ENCODE data around the gene MAP4.
"Not testable (repeated sequence)": the region's sequence is repeated elsewhere in the genome, so short reads cannot be mapped to it uniquely, and the experiment has no call there.

Gene MAP4

DNA sequence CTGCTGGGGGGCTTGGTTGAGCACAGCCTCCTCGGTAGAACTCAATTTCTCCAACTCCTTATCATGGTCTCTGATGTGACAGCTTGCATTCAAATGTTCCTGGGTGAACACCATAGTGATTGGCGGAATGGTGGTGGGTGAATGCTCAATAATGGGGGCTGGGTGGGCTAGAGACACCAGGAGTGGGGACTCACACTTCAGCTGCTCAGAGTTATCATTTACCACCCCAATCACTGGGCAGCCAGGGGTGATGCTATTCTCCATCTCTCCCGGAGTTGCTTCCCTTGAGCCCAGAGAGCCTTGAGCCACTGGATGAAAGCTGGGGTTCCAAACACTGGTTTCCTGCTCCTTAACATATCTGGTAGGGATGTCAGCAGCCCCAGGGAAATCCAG lies 124.6 kb downstream of the MAP4 start:
- peaks cover 9 to 30% of the 10 kb centered on the region in 2 donors for H3K4me1 ChIP-seq (ENCODE audit: control insufficient read depth in 1 of 2, insufficient read depth in 2 of 2, low read length in 2 of 2)

DNA sequence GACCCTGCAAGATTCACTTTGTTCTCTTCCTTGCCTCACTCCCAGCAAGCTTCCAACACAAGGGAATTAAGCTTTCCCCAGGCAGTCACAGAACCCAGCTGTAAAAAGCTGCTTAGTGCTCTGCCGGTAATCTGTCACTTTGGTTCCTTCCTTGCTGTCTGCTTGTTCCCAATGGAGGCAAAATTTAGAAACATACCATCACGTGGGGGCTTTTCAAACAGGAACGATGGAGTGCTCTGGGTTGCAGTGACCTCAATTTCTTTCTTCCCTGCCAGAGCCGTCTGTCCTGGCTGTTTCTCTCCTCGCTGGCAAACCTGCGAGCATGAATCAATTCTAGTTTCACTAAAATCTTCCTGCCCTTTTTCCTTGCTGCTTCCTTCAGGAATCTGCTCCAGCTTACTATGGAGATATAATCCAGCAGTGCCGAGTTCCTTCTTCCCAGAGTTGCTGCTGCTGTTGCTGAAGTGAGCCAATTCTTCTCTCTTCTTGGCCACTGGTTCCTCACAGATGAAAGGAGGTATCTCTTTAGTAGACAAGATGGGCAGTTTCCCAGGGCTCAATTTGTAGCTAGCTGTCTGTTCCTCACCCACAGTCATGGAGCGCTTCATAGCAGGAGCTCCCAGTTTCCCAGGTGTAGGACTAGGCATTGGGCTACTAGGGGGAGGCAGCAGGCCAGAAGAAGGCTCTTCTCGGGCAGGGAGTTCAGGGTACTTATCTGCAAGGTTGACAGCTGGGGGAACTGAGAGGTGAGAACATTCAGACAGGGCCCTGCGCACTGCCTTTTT lies 125.2 kb downstream of the MAP4 start:
- Histone ChIP-seq H3K9me3 (ENCODE audit: control insufficient read depth in 1 of 2, low read length in 2 of 2) (no peaks in the 10 kb centered on the region), H3K36me3 (ENCODE audit: control insufficient read depth in 1 of 2, insufficient read depth in 2 of 2, low read length in 2 of 2) (peaks cover 7 to 9% of the 10 kb centered on the region in 2 donors), H3K27ac (ENCODE audit: low read length) (peak overlapping the region; percentile 58), H3K27me3 (ENCODE audit: low read depth, low read length) (no peaks in the 10 kb centered on the region), H3K4me3 (ENCODE audit: low read depth in 1 of 2, low read length in 2 of 2) (no peak overlapping the region), H3K4me1 (ENCODE audit: control insufficient read depth in 1 of 2, insufficient read depth in 2 of 2, low read length in 2 of 2) (peaks cover 9 to 33% of the 10 kb centered on the region in 2 donors)

More for the DNA sequence above, 124.6 kb downstream of the MAP4 start:
- no peak overlapping the region for H3K27ac ChIP-seq (ENCODE audit: low read length)
- no peaks in the 10 kb centered on the region for H3K9me3 ChIP-seq (ENCODE audit: control insufficient read depth in 1 of 2, low read length in 2 of 2)
- H3K4me3 ChIP-seq (ENCODE audit: low read depth in 1 of 2, low read length in 2 of 2), result no peak overlapping the region
- H3K27me3 ChIP-seq (ENCODE audit: low read depth, low read length), result no peaks in the 10 kb centered on the region
- peaks cover 5 to 9% of the 10 kb centered on the region in 2 donors for H3K36me3 ChIP-seq (ENCODE audit: control insufficient read depth in 1 of 2, insufficient read depth in 2 of 2, low read length in 2 of 2)

DNA sequence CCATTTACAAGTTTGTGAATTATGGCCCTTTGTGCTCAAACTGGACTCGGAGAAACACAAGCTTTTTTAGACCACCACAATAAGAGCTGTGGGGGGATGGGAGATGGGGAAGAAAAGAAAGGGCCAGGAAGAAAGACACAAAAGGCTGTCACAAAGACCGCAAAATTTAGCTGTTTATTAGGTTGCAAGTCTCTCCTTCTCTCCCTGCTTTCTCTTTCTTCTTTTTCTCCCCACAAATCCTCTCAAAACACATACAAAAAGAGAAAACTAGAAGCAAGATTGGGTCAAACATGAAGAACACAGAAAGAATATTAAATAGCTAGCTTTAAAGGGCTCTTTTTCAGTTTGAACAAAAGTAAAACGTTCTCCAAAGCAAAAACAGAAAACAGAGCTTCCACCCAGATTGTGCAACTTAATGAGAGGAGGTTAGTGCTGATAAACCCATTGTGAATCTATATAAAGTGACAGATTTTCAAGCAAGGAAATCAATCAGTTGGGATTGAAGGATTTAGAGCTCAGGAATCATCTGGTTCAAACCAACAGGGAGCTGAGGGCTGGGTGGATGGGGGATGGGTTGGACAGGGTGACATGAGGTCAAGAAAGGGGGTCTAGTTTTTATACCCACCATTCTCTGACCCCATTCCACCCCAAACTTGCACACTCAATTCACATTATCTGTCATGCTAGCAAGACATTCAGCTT lies 125.9 kb downstream of the MAP4 start:
- Histone ChIP-seq H3K27me3 (ENCODE audit: low read depth, low read length) (no peaks in the 10 kb centered on the region), H3K27ac (ENCODE audit: low read length) (peak overlapping the region; percentile 58), H3K36me3 (ENCODE audit: control insufficient read depth in 1 of 2, insufficient read depth in 2 of 2, low read length in 2 of 2) (peaks cover 8 to 11% of the 10 kb centered on the region in 2 donors), H3K9me3 (ENCODE audit: control insufficient read depth in 1 of 2, low read length in 2 of 2) (no peaks in the 10 kb centered on the region), H3K4me3 (ENCODE audit: low read depth in 1 of 2, low read length in 2 of 2) (no peak overlapping the region), H3K4me1 (ENCODE audit: control insufficient read depth in 1 of 2, insufficient read depth in 2 of 2, low read length in 2 of 2) (peaks cover 9 to 35% of the 10 kb centered on the region in 2 donors)

DNA sequence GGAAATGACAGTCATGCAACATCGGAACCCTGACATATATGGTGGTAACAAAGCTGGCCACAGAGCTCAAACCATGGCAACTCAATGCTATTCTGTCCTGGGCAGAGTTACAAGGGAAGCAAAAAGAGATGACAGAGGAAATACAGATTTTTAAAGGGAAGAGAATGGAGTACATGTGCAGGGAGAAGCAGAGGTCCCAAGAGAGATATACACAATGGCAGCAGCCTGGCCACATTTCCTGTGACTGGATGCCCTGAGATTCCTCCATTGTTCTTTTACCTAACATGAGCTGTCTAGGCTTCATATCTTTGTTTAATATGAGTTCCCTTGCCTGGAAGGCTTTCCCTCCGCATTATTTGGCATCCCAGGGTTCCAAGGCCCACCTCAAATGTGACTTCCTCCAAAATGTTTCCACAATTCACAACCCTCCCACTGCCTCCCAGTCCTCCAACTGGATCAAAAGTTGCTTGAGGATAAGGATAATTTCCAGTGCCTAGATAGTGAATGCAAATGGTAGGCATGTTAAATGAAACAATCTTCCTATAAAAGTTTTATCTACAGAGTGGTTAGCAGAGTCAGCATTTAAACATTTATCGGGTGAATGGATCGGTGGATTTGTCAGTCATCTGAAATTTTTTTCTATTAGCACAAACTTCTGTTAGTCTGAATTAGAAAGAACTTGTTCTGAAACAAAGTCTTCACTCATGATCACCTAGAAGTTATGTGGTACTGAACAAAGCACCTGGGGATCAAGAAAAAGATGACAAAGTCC lies 127.0 kb downstream of the MAP4 start:
- peaks cover 18% of the 10 kb centered on the region in 2 donors for H3K36me3 ChIP-seq (ENCODE audit: control insufficient read depth in 1 of 2, insufficient read depth in 2 of 2, low read length in 2 of 2)
- peaks cover 9 to 35% of the 10 kb centered on the region in 2 donors for H3K4me1 ChIP-seq (ENCODE audit: control insufficient read depth in 1 of 2, insufficient read depth in 2 of 2, low read length in 2 of 2)
- no peaks in the 10 kb centered on the region for H3K27me3 ChIP-seq (ENCODE audit: low read depth, low read length)
- H3K4me3 ChIP-seq (ENCODE audit: low read depth in 1 of 2, low read length in 2 of 2), result no peak overlapping the region
- H3K9me3 ChIP-seq (ENCODE audit: control insufficient read depth in 1 of 2, low read length in 2 of 2), result no peaks in the 10 kb centered on the region
- H3K27ac ChIP-seq (ENCODE audit: low read length), result no peak overlapping the region

DNA sequence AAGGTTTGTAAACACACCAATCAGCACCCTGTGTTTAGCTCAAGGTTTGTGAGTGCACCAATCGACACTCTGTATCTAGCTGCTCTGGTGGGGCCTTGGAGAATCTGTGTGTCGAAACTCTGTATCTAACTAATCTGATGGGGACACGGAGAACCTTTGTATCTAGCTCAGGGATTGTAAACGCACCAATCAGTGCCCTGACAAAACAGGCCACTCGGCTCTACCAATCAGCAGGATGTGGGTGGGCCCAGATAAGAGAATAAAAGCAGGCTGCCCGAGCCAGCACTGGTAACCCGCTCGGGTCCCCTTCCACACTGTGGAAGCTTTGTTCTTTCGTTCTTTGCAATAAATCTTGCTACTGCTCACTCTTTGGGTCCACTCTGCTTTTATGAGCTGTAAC lies 128.2 kb downstream of the MAP4 start:
- H3K27ac ChIP-seq (ENCODE audit: low read length); H3K4me3 ChIP-seq (ENCODE audit: low read depth in 1 of 2, low read length in 2 of 2); H3K9me3 ChIP-seq (ENCODE audit: control insufficient read depth in 1 of 2, low read length in 2 of 2); H3K27me3 ChIP-seq (ENCODE audit: low read depth, low read length): not testable (repeated sequence)
- peaks cover 9 to 35% of the 10 kb centered on the region in 2 donors for H3K4me1 ChIP-seq (ENCODE audit: control insufficient read depth in 1 of 2, insufficient read depth in 2 of 2, low read length in 2 of 2)
- peaks cover 18% of the 10 kb centered on the region in 2 donors for H3K36me3 ChIP-seq (ENCODE audit: control insufficient read depth in 1 of 2, insufficient read depth in 2 of 2, low read length in 2 of 2)

DNA sequence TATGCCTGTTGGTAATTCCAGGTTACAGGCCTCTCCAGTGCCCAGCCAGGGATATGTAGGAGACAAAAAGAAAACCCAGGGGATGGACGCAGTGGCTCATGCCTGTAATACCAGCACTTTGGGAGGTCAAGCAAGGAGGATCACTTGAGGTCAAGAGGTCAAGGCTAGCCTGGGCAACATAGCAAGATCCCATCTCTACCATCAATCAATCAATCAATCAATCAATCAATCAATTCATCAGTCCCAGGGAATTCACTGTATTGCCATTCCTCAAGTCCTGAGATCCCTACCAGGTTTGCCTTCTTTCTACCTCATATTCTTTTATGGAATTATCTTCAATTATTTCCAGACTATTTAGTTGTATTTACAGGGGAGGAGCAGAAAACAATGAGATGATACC lies 131.0 kb downstream of the MAP4 start:
- Histone ChIP-seq H3K4me3 (ENCODE audit: low read depth in 1 of 2, low read length in 2 of 2) (no peak overlapping the region), H3K36me3 (ENCODE audit: control insufficient read depth in 1 of 2, insufficient read depth in 2 of 2, low read length in 2 of 2) (peaks cover 9 to 18% of the 10 kb centered on the region in 2 donors), H3K9me3 (ENCODE audit: control insufficient read depth in 1 of 2, low read length in 2 of 2) (no peaks in the 10 kb centered on the region), H3K4me1 (ENCODE audit: control insufficient read depth in 1 of 2, insufficient read depth in 2 of 2, low read length in 2 of 2) (peaks cover 0 to 13% of the 10 kb centered on the region in 2 donors), H3K27ac (ENCODE audit: low read length) (no peak overlapping the region), H3K27me3 (ENCODE audit: low read depth, low read length) (no peaks in the 10 kb centered on the region)

DNA sequence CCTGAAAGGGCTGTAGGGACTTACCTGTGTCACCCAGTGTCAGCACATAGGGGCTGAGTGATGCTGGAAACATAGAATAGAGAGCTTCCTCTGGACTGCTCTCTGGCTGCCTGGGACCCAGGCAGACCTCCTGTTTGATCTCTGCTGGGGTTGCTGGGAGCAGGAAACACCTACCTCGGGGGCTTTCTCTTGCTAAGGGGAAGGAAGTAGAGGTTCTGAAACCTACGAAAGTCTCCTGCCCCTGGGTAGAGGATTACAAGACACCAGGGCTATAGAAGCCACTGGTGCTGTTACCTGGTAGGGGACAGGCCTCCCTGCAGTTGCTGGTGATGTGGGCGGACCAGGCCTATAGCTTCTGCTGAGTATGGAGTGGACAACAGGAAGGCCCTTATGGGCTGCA lies 131.6 kb downstream of the MAP4 start:
- Histone ChIP-seq H3K27ac (ENCODE audit: low read length) (no peak overlapping the region), H3K4me1 (ENCODE audit: control insufficient read depth in 1 of 2, insufficient read depth in 2 of 2, low read length in 2 of 2) (peaks cover 0 to 10% of the 10 kb centered on the region in 2 donors), H3K9me3 (ENCODE audit: control insufficient read depth in 1 of 2, low read length in 2 of 2) (no peaks in the 10 kb centered on the region), H3K36me3 (ENCODE audit: control insufficient read depth in 1 of 2, insufficient read depth in 2 of 2, low read length in 2 of 2) (peaks cover 9 to 18% of the 10 kb centered on the region in 2 donors), H3K27me3 (ENCODE audit: low read depth, low read length) (no peaks in the 10 kb centered on the region), H3K4me3 (ENCODE audit: low read depth in 1 of 2, low read length in 2 of 2) (no peak overlapping the region)

DNA sequence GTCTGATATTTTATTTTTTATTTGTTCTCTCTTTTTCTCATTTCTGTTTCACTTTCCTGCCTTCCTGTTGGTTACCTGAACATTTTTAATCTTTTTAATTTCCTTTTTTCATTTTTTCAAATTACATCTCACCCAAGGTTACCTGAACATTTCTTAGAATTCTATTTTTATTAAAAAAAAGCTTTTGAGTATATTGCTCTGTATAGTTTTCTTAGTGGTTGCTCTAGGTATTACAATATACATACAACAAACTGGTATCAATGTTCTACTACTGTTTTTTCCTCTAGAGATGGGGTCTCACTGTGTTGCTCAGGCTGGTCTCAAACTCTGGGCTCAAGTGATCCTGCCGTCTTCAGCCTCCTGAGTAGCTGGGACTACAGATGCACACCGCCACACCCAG lies 133.9 kb downstream of the MAP4 start:
- no peak overlapping the region for H3K4me3 ChIP-seq (ENCODE audit: low read depth in 1 of 2, low read length in 2 of 2)
- H3K36me3 ChIP-seq (ENCODE audit: control insufficient read depth in 1 of 2, insufficient read depth in 2 of 2, low read length in 2 of 2), result peaks cover 11 to 13% of the 10 kb centered on the region in 2 donors
- peaks cover 0 to 7% of the 10 kb centered on the region in 2 donors for H3K4me1 ChIP-seq (ENCODE audit: control insufficient read depth in 1 of 2, insufficient read depth in 2 of 2, low read length in 2 of 2)
- no peak overlapping the region for H3K27ac ChIP-seq (ENCODE audit: low read length)
- H3K9me3 ChIP-seq (ENCODE audit: control insufficient read depth in 1 of 2, low read length in 2 of 2), result no peaks in the 10 kb centered on the region
- no peaks in the 10 kb centered on the region for H3K27me3 ChIP-seq (ENCODE audit: low read depth, low read length)

DNA sequence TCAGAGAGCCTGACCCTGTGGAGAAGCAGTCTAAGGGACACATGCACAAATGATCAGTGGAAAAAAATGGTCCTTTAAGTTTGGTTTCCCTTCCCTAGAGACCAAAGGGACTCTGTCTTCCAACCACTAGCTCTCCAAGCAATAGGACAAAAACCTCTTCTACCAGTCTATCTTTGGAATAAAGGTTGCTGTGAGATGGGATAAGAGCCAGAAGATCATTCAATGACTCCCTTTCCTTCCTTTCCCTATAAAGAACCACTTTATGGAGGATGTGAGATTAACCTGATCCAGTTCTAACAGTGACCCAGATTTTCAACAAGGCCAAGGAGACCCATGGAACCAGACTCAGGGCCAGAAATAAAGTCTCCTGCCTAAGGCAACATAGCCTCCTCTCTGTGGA lies 138.5 kb downstream of the MAP4 start:
- Histone ChIP-seq H3K27me3 (ENCODE audit: low read depth, low read length) (no peaks in the 10 kb centered on the region), H3K27ac (ENCODE audit: low read length) (no peak overlapping the region), H3K4me3 (ENCODE audit: low read depth in 1 of 2, low read length in 2 of 2) (no peak overlapping the region), H3K4me1 (ENCODE audit: control insufficient read depth in 1 of 2, insufficient read depth in 2 of 2, low read length in 2 of 2) (peaks cover 0 to 3% of the 10 kb centered on the region in 2 donors), H3K36me3 (ENCODE audit: control insufficient read depth in 1 of 2, insufficient read depth in 2 of 2, low read length in 2 of 2) (peaks cover 23 to 29% of the 10 kb centered on the region in 2 donors), H3K9me3 (ENCODE audit: control insufficient read depth in 1 of 2, low read length in 2 of 2) (no peaks in the 10 kb centered on the region)

DNA sequence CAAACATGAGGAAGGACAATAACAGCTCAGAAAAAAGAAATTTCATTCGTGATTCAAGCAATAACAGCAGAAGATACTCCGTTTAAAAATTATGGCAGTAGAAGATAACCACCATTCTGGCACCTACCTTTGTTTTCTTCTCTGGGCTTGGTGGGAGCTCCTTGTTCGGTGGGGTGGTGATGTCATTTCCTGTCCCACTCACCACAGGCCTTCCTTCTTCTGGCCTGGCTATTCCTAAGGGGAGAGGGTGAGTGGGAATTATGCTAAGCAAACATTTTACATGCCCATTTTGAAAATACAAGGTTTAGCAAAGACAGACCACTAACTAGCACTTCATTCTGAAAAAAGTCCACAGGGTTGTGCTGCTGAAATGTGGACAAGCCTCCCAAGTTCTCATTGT lies 138.9 kb downstream of the MAP4 start:
- no peaks in the 10 kb centered on the region for H3K9me3 ChIP-seq (ENCODE audit: control insufficient read depth in 1 of 2, low read length in 2 of 2)
- peaks cover 0 to 3% of the 10 kb centered on the region in 2 donors for H3K4me1 ChIP-seq (ENCODE audit: control insufficient read depth in 1 of 2, insufficient read depth in 2 of 2, low read length in 2 of 2)
- no peak overlapping the region for H3K27ac ChIP-seq (ENCODE audit: low read length)
- H3K36me3 ChIP-seq (ENCODE audit: control insufficient read depth in 1 of 2, insufficient read depth in 2 of 2, low read length in 2 of 2), result peaks cover 27 to 33% of the 10 kb centered on the region in 2 donors
- no peaks in the 10 kb centered on the region for H3K27me3 ChIP-seq (ENCODE audit: low read depth, low read length)
- no peak overlapping the region for H3K4me3 ChIP-seq (ENCODE audit: low read depth in 1 of 2, low read length in 2 of 2)

DNA sequence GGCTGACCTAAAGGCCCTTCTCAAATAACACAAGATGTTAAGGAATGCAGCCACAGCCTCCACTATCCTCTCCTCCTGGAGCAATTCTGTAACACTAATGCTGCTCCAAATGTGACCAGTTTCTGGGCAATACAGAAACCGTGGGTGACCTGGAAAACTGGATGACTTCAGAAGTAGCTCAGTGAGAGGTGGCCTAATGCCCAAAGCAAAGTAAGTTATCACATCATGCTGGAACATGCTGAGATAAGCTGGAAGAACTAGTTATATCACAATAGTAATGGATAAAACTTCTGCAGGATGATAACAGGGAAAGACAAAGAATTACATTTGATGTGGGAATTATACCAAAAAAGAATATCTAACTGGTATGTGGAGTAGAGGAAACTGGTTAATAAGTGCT lies 141.3 kb downstream of the MAP4 start:
- no peak overlapping the region for H3K27ac ChIP-seq (ENCODE audit: low read length)
- no peaks in the 10 kb centered on the region for H3K9me3 ChIP-seq (ENCODE audit: control insufficient read depth in 1 of 2, low read length in 2 of 2)
- peaks cover 0 to 3% of the 10 kb centered on the region in 2 donors for H3K4me1 ChIP-seq (ENCODE audit: control insufficient read depth in 1 of 2, insufficient read depth in 2 of 2, low read length in 2 of 2)
- H3K36me3 ChIP-seq (ENCODE audit: control insufficient read depth in 1 of 2, insufficient read depth in 2 of 2, low read length in 2 of 2), result peaks cover 46 to 54% of the 10 kb centered on the region in 2 donors
- no peak overlapping the region for H3K4me3 ChIP-seq (ENCODE audit: low read depth in 1 of 2, low read length in 2 of 2)
- H3K27me3 ChIP-seq (ENCODE audit: low read depth, low read length), result no peaks in the 10 kb centered on the region

Measured in muscle layer of duodenum (tissue), 2 donors.